ENCODE results near the gene DBX1. TPM values are rescaled to one million over a fixed set of nuclear protein-coding genes. Genes with fewer than 3 reads are reported as not detected.
"Not testable (repeated sequence)": the region's sequence is repeated elsewhere in the genome, so short reads cannot be mapped to it uniquely, and the experiment has no call there.

DBX1 gene, protein sequence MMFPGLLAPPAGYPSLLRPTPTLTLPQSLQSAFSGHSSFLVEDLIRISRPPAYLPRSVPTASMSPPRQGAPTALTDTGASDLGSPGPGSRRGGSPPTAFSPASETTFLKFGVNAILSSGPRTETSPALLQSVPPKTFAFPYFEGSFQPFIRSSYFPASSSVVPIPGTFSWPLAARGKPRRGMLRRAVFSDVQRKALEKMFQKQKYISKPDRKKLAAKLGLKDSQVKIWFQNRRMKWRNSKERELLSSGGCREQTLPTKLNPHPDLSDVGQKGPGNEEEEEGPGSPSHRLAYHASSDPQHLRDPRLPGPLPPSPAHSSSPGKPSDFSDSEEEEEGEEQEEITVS
- not detected in 2 replicates for total RNA-seq

DNA sequence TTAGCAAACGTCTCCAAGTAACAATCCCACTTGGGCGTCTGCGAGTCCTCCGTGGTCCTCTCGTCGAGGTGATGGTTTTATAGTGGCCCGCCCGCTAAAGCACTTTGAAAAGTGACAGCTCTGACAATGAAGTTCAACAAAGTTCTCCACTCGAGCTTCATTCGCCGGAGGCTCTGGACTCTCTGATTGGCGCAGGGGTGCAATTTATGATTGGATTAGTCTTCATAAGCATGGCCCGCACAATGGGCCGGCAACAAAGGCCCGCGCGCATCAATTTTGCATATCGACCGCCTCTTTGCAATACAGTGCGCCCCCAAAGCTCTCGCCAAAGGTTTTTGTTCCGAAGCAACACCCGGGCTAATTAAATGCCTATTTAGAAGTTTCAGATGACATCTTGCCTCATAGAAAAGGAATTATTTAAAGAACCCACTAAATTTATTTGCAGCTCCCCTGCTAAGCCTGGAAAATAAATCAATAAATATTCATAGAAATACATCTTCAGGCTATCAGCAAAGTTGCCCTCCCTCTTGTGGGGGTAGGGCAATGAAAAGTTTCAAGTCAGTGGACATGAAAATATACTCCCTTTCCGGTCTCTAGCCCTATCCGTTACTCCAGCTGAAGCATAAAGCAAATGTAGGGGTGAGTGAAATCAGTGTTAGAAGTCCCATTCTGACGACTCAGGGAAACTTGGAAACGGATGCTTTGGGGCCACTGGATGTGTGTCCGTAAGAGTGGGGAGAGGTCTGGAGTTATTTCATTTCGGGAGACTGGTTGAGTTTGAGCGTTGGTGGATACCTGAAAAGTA, at the start of gene DBX1:
Gene DBX1 (minus strand): TSS at position 51 of the 805 bp plus-strand sequence. CDS start 151 bp downstream, outside the sequence.
- no peak for DNase-seq (ENCODE audit: low read depth in 2 of 2)

DNA sequence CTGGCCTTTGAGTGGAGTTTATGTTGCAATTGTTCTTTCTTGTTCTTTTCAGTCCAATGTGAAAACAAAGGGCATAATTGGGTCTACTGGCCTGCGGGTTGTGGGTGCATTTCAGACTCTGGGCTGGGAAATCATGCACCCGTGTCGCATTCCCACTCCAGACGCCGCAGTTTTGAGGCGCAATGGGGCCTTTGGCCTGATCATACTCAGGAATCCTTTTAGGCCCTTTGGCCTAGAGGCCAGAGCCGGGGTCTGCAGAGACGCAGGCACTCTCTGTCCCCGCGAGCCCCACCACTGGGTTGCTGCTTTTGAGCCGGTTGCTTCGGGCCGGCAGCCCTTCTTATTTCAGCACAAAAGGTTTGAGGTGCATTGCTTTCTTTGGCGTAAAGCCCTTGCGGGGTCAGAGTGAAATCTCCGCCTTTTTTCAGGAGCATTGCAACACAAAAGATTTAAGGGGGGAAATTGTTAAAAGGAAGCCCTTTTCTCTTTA, 48.4 kb upstream of the DBX1 start:
- DNase-seq (ENCODE audit: low read depth in 2 of 2), result no peak

DNA sequence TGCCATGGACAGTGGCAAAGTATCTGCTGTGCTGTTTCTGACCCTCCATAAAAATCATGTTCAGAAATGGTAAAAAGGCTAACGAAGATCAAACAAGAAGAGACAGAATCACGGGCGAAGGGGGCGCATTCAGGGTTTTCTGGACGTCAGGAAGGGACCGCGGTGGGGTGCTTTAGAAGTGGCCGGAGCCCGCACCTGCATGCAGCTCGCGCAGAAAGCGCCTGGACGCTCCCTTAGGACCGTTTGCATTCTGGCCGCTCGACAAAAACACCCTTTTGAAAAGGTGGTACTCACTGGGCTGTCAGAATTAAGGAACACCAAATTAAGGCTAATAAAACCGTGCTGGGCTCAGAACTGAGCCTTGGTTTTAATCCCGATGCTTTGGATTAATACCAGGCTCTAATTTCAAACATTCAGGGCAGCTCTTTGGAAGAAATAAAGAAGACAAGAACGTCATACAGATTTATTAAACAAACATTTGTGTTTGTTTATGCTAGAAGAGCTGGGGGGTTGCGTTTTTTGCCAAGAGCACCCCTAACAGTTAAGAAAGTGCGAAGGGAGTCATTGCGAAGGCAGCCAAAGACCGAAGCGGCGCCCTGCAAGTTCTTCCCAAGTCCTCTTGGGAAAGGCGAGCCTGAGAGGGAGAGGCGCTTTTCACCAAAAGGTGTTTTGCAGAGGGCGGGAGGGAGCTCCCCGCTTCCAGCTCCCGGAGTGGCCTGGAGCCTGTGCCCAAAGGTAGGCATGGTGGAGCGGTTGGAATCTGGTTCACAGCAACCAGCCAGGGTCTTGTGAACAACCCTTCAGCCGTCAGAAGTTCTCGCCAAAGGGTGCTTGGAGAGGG, 47.7 kb upstream of the DBX1 start:
- DNase-seq (ENCODE audit: low read depth in 2 of 2), result no peak

DNA sequence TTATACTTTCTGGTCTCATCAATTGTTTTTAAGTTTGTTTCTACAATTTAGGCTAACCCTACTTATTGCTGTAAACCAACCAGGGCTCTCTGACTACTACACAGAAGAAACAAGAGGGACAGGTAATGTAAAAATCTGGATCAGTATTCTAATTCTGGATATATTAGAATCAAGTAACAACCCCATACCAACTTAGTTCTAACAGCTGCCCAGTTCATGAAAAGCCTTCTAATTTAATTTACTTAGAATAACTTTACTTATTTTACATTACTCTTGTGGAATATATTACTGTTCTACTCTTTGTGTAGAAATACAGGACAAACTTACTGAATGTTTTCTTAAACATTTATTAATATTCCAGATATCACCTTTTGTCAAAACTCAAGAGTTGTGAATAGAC, 45.5 kb upstream of the DBX1 start:
- DNase-seq (ENCODE audit: low read depth in 2 of 2), result no peak

DNA sequence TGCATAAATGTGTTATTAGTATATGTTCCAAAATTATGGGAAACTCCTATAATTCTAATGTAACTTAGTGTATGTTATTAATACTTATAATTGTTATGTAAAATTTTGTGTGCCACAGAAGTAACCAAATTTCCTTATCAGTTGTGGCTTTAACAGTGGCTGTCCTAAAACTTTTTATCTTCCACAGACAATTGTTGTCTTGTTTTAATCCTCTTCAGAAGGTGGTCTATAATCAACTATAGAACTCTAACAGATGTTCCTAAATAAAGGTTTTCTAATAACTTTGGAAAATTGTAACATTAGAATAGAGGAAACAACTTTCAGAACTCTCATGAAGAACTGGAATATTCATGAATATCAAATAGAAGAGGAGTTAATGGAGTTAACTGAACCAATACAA, 44.4 kb upstream of the DBX1 start:
- DNase-seq (ENCODE audit: low read depth in 2 of 2), result no peak

DNA sequence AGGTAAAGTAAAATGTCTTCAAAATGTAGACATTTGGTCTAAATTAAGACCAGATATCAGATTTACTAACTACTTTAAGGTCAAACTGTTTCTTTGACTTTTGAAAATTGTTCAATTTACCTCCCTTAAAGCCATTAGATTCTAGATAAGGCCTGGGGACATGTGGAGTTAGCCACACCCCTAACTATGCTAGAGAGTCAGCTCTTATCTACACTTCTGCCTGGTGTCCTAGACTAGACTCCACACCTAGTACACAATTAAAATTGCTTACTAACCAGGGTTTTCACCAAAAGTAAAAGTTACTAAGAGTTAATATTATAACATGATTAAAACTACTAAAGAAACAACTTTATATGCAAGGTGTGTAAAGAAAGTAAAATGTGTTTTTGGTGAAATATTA, 43.6 kb upstream of the DBX1 start:
- no peak for DNase-seq (ENCODE audit: low read depth in 2 of 2)

DNA sequence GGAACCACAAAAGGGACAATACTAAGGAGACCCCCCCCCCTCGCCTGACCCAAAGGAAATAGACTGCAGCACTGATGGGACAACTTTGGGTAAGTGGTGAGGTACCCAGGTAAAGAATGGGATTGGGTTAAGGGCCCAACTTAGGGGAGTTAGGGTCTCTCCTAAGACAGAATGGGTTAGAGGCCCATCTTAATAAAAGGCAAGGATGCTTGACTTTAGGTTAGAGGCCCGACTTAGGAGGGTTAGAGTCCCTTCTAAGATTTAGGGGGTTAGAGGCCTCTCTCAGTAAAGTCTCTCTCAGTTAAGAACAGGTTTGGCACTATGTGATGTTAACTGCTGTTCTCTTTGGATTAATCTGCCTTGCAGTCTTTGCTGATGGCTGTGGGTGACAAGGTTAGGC, 41.0 kb upstream of the DBX1 start:
- no peak for DNase-seq (ENCODE audit: low read depth in 2 of 2)

DNA sequence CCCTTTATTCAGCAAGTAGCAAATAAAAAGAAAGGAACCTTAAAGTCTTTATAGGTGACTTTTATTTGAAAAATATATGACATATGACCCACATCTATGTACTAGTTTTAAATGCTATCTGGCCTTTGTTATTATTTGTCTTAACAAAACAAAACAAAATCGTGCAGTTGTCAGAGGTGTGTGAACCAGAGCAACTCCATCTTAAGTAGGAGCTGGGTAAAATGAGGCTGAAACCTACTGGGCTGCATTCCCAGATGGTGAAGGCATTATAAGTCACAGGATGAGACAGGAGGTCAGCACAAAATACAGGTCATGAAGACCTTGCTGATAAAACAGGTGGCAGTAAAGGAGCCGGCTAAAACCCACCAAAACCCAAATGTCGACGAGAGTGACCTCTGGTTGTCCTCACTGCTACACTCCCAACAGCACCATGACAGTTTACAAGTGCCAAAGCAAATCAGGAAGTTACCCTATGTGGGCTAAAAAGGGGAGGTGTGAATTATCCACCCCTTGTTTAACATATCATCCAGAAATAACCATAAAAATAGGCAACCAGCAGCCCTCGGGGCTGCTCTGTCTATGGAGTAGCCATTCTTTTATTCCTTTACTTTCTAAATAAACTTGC, 40.2 kb upstream of the DBX1 start:
- DNase-seq (ENCODE audit: low read depth in 2 of 2), result not testable (repeated sequence)

DNA sequence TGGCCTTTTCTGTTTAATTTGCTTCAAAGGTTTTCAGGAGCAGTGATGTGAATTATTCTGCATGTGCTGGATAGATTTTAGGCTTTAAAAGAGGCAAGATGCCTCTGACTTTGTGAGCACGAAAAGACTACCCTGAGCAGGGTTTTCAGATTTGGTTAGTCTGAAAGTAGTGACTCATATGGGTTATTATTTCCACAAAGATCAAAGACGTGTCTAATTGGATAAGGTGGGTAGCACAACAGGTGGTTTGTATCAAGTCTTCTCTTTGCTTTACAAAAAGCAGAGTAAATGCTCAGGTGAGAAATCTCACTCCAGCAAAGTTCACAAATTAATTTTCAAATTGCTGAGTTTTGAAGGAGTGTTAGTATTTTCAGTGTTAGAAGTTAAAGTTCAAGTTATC, 37.6 kb upstream of the DBX1 start:
- DNase-seq (ENCODE audit: low read depth in 2 of 2), result no peak

DNA sequence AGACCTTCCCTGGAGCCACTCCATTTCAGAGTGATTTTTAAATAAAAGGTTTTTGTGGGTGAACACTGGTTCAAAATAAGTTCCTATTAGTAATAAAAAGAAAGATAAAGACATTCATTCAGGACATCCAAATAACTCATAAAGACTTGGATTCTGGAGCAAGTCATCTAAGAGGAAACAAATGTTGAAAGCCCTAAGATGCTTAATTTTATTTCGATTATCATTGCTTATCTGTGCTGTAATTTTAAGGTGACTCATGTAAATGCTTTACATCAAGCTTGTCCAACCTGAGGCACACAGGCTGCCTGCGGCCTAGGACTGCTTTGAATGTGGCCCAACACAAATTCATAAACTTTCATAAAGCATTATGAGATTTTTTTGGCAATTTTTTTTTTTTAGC, 34.2 kb upstream of the DBX1 start:
- DNase-seq (ENCODE audit: low read depth in 2 of 2), result no peak

DNA sequence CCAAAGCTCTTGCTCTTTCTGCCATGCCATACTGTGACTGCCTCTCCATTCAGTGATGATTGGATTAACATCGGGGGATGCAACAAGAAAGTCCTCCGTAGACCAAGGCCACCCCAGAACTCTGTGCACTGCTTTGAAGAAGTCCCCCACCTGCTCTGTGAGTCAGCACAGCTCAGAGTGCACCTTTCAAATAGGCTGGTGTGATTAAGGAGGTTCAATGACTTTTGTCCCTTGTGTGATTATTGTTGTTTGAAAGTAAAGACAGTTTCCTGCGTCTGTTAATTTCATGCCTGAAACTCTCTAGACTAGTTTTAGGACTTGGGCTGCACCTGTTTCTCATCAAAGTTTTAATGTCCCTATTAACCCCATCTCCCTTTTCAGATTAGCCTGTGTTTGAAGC, 33.0 kb upstream of the DBX1 start:
- no peak for DNase-seq (ENCODE audit: low read depth in 2 of 2)

DNA sequence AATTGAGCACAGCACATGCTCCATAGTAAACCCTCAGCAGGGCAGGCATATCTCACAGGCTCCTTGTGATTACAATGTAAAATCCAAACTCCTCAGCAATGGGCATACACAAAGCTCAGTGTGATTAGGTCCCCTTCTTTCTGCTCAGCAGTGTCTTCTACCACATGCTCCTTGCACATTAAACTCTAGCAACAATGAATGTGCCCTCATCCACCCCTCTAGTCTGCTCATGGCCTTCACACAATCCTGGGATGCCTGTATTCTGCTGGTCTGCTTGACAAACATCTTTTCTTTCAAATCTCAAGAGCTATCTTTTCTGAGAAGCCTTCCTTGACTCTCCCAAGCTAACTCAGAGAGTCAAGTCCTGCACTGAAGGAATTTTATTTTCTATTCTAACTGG, 32.4 kb upstream of the DBX1 start:
- DNase-seq (ENCODE audit: low read depth in 2 of 2), result no peak

DNA sequence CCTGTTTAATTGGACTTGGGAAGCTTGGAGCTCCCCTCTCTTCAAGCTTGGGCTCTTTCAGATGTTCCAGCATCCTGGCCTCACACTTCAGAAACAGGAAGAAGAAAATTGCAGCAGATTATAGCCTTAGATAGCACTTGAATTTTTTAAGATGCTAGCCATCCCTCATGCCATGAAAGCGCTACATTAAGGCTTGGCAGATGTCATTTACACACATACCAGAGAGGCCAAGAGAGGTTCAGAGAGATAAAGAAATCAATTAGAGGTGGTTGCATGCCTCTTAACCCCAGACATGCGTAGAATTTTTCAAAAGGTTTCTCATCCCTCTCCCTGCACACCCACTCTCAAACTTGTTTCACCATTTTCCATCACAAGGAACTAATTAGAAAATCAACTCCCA, 31.9 kb upstream of the DBX1 start:
- no peak for DNase-seq (ENCODE audit: low read depth in 2 of 2)

DNA sequence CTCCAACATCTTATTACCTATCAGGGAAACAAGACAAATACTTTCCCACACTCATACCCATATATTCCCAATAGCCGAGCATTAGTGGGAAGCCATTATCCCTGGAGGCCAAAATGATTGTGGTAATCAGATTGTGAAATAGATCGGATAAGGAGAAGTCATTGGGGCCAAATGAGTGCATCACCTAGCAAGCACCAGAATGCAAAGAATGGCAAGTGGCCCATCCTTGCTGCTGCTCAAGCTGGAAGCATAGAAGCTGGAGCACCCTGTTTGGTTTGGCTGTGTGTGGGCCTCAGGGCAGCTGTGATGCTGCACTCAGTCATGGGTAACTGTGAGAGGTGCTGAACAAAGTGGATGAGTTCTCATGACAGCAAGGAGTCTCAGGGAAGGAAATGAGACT, 18.7 kb upstream of the DBX1 start:
- DNase-seq (ENCODE audit: low read depth in 2 of 2), result no peak

DNA sequence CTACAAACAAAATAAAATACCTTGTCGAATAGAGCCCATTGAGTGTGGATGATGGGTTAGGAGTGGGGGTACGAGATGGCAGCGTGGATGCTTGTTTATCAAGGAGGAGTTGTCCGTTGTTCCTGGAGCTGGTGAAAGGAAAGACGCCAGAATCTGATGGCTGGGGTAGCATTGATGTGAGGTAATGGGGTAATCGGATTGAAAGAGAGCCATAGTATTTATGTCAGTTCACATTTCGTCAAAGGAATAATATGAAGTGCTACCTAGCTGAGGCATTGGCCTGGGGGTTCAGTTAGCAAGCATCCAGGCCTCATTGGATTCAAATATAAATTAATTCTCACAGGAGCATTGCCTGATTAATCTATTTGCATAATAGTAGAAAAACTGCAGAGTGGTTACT, 16.9 kb upstream of the DBX1 start:
- DNase-seq (ENCODE audit: low read depth in 2 of 2), result no peak

DNA sequence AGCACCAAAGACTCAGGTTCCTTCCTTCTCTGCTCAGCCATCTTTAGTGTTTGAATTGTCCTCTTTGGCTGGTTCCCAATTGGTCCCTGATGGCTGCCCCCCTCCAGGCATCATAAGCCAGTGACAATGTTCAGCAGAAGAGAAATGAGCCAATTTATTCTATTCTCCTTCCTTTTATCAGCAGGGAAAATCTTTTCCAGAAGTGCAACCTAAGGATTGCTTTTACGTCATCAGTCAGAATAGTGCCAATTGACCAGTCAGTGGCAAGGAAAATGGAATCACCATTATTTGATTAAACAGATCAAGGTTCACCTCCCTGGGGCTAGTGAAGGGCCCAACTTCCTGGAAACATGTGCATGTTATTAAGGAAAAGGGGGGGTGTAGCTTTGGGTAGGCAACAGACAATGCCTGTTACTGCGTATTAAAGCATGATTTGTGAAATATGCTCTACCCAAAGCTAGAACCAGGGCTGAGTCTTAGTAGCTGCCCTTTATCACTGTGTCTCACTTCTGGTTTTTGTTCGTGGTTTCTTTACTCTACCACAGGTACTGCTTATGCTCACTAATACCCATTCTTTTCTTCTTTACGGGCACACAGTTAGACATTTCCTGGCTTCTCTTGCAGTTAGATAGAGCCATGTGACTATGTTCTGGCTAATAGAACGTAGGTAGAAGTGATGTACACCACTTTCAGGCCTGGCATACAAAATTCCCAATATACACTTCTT, 12.6 kb upstream of the DBX1 start:
- no peak for DNase-seq (ENCODE audit: low read depth in 2 of 2)

DNA sequence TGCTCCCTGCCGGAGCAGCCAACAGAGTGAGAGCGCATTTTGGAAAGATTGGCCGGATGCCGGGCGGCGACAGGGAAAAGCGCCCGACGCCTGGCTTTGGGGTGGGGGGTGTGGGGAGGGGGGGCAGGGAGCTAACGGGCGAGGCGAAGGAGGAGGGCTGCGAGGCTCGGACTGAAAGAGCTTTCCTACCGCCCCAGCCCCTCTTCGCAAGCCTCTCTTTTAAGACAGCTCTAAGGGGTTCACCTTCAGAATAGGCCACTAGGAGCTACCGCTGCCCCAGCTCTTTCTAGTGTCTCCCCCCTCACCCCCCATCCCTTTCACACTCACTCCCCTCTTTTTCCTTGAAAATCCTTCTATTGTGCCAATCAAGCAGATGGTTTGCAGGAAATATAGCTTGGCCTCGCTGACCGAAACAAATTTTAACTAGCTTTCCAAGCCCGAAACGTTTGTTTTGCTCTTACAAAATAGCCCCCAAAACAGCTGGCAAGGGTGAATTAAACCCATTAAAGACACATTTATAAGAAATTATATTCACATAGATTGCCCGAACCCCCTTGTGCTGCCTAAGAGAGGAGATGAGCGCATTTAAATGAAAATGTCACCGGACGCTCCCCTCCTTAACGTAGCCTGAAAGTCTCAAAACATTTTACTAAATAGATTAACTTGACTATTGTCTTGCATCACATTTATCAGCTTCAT, 3.7 kb upstream of the DBX1 start:
- DNase-seq (ENCODE audit: low read depth in 2 of 2), result no peak

DNA sequence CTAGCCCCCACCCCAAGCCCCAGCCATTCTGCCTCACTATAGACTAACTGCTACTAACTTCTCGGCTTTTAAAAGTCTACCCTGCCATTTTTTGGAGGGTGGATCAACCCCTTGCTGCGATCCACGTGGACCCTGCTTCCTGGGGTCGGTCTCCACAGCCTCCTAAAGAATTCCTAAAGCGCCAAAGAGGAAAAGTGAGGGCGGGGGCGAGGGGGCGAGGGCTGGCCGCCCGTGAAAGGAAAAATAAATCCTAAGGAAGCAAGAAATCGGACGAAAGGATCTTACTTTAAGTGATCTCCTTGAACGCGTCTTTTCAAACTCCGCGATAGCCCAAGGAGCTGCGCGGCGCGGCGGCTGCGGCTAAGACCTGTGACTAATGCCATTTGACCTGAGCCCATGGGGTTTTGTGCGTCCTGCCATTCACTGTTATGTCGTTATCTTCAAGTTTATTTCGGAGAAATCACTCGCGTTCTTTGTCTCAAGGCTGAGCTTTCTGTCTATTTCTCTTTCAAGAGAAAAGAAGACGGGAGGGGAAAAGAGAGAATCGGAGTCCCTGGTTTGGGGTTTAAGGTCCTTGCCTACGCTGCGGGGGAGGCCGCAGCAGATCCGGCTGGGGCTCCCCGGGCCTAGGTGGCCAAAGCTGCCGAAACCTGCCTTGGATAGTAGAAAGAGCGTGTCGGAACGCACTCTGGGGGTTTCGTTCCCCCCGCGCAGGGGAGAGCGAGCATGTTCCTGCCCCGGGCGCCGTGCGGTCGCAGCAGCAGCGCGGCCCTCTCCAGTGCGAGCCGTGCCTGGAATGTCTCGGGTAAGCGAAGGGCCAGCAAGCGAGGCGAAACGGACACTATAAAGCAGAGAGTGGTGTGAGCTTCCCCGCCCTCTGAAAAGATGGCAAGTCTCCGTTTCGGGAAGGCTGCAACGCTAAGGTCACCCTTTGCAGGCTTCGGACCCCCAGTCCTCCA, 2.8 kb upstream of the DBX1 start:
- peak; percentile 19 to 23 for DNase-seq (ENCODE audit: low read depth in 2 of 2)
